ENCODE results near the gene APOBEC3G. TPM values are rescaled to one million over a fixed set of nuclear protein-coding genes. Genes with fewer than 3 reads are reported as not detected.

Gene APOBEC3G
- total and polyA plus RNA-seq, 2 experiments from 2014 or later: 2.1 to 3.3 TPM

DNA sequence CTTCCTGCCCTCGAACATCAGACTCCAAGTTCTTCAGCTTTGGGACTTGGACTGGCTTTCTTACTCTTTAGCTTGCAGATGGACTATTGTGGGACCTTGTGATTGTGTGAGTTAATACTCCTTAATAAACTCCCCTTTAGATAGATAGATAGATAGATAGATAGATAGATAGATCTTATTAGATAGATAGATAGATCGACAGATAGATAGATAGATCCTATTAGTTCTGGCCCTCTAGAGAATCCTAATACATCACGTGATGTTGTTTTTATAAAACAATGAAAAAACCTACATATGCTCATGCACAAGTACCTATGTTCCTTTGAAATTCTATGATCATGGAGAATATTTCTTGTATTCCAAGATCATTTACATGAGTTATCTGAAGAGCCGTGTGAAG, 43.9 kb downstream of the APOBEC3G start (continued):
- TF ChIP-seq, protein P1, sequence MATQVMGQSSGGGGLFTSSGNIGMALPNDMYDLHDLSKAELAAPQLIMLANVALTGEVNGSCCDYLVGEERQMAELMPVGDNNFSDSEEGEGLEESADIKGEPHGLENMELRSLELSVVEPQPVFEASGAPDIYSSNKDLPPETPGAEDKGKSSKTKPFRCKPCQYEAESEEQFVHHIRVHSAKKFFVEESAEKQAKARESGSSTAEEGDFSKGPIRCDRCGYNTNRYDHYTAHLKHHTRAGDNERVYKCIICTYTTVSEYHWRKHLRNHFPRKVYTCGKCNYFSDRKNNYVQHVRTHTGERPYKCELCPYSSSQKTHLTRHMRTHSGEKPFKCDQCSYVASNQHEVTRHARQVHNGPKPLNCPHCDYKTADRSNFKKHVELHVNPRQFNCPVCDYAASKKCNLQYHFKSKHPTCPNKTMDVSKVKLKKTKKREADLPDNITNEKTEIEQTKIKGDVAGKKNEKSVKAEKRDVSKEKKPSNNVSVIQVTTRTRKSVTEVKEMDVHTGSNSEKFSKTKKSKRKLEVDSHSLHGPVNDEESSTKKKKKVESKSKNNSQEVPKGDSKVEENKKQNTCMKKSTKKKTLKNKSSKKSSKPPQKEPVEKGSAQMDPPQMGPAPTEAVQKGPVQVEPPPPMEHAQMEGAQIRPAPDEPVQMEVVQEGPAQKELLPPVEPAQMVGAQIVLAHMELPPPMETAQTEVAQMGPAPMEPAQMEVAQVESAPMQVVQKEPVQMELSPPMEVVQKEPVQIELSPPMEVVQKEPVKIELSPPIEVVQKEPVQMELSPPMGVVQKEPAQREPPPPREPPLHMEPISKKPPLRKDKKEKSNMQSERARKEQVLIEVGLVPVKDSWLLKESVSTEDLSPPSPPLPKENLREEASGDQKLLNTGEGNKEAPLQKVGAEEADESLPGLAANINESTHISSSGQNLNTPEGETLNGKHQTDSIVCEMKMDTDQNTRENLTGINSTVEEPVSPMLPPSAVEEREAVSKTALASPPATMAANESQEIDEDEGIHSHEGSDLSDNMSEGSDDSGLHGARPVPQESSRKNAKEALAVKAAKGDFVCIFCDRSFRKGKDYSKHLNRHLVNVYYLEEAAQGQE (IDR thresholded peaks at IDR 0.05; ENCODE audit: unreplicated experiment): no peak
- TF ChIP-seq, protein P2, sequence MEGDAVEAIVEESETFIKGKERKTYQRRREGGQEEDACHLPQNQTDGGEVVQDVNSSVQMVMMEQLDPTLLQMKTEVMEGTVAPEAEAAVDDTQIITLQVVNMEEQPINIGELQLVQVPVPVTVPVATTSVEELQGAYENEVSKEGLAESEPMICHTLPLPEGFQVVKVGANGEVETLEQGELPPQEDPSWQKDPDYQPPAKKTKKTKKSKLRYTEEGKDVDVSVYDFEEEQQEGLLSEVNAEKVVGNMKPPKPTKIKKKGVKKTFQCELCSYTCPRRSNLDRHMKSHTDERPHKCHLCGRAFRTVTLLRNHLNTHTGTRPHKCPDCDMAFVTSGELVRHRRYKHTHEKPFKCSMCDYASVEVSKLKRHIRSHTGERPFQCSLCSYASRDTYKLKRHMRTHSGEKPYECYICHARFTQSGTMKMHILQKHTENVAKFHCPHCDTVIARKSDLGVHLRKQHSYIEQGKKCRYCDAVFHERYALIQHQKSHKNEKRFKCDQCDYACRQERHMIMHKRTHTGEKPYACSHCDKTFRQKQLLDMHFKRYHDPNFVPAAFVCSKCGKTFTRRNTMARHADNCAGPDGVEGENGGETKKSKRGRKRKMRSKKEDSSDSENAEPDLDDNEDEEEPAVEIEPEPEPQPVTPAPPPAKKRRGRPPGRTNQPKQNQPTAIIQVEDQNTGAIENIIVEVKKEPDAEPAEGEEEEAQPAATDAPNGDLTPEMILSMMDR (conservative IDR thresholded peaks at IDR 0.05; ENCODE audit: low read depth in 2 of 2): no peak
- TF ChIP-seq POLR2AphosphoS5 (IDR thresholded peaks at IDR 0.05; ENCODE audit: low read depth): no peak
- TF ChIP-seq, protein P3, sequence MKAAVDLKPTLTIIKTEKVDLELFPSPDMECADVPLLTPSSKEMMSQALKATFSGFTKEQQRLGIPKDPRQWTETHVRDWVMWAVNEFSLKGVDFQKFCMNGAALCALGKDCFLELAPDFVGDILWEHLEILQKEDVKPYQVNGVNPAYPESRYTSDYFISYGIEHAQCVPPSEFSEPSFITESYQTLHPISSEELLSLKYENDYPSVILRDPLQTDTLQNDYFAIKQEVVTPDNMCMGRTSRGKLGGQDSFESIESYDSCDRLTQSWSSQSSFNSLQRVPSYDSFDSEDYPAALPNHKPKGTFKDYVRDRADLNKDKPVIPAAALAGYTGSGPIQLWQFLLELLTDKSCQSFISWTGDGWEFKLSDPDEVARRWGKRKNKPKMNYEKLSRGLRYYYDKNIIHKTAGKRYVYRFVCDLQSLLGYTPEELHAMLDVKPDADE (IDR thresholded peaks at IDR 0.05): no peak
- TF ChIP-seq EZH2phosphoT487 (IDR thresholded peaks at IDR 0.05; ENCODE audit: unreplicated experiment): no peak
- no peak for TF ChIP-seq ZNF331 (CRISPR knock-in tag; IDR thresholded peaks at IDR 0.05; ENCODE audit: low read depth)
- TF ChIP-seq EZH2 (IDR thresholded peaks at IDR 0.05; ENCODE audit: low read depth, unreplicated experiment): no peak
- TF ChIP-seq ZNF114 (CRISPR knock-in tag; IDR thresholded peaks at IDR 0.05): no peak

DNA sequence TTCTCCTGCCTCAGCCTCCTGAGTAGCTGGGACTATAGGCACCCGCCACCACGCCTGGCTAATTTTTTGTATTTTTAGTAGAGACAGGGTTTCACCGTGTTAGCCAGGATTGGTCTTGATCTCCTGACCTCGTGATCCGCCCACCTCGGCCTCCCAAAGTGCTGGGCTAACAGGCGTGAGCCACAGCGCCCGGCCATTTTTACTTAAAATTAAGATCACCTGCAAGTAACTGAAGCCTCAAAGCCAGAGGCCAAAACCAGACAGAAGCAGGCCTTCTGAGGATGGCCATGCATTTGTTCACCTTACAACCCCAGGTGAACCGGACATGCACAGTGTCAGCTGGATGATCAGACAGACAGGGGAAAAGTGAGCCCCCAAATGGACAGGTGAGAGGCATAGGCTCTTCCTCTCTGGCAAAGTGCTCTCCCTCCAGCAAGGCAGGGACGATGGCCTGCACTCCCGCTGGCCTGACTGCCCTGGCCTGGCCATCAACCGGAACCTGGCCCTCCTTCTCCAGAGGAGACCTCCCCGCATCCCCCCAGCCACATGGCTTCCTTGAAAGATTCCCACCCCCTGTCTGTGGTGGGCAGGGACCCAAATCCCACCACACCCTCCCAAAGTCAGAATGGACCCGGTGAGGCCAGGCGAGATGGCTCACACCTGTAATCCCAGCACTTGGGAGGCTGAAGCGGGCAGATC, 45.8 kb downstream of the APOBEC3G start:
- no peak overlapping the region for H2AFZ ChIP-seq
- H3K36me3 Mint-ChIP-seq (ENCODE audit: low read depth): no peaks in the 10 kb centered on the region
- H3F3A ChIP-seq (replicated peaks; ENCODE audit: low read depth): no peaks in the 10 kb centered on the region

More for the DNA sequence above, 45.8 kb downstream of the APOBEC3G start:
- Mint-ChIP-seq H3K27me3 (ENCODE audit: insufficient read depth, low read depth, poor library complexity) (peaks cover 2% of the 10 kb centered on the region), H3K4me1 (peaks cover 5% of the 10 kb centered on the region), H3K9me3 (no peaks in the 10 kb centered on the region; the same call in 2 of the 3 replicates), H3K4me3 (no peak overlapping the region), H3K27ac (no peak overlapping the region)
- H3K9me2 ChIP-seq (ENCODE audit: insufficient read depth): no peaks in the 10 kb centered on the region
- ATAC-seq (no peak), DNase-seq (ENCODE audit: low spot score) (no peak)
- no peaks in the 10 kb centered on the region for H4K20me1 ChIP-seq (replicated peaks; ENCODE audit: insufficient read depth)
- no peaks in the 10 kb centered on the region for H3K79me2 ChIP-seq (replicated peaks; ENCODE audit: insufficient read depth)
- no peak overlapping the region for H3K27ac ChIP-seq (ENCODE audit: low read depth)
- no peaks in the 10 kb centered on the region for H3K36me3 ChIP-seq (ENCODE audit: insufficient read depth)
- peaks cover 4% of the 10 kb centered on the region; the same call in 1 of the 2 replicates for H3K4me1 ChIP-seq (ENCODE audit: insufficient read depth)
- H3K27me3 ChIP-seq (ENCODE audit: insufficient read depth): no peaks in the 10 kb centered on the region; the same call in 1 of the 2 replicates
- H3K4me3 ChIP-seq: no peak overlapping the region
- no peak overlapping the region for H3K4me2 ChIP-seq
- TF ChIP-seq NANOG (IDR thresholded peaks at IDR 0.05; ENCODE audit: borderline replicate concordance): no peak
